PC-3 (cell line): ENCODE measurements around the gene PAX2. TPM values are rescaled to one million over a fixed set of nuclear protein-coding genes. Genes with fewer than 3 reads are reported as not detected.

ENCODE experiments used
- ATAC-seq: fragments of 200-7000 bp; cut with Tn5 transposase; 2 replicates; pipeline ENCODE4 v1.9.1; 2020; ENCODE audit warnings: mild to moderate bottlenecking, moderate library complexity
- BruUV-seq: library from RNA; stranded (reverse); fragments of 400-500 nt; replicated peaks from 2 replicates; lab custom pipeline; 2021; lab: Mats Ljungman, UMichigan
- CTCF ChIA-PET: fragments of 300-600 bp; sonication (Branson Sonifier 250); formaldehyde crosslinking; loops from one replicate; lab custom pipeline; 2022; ENCODE audit warnings: antibody characterized with exemption; lab: Charles Lee
- POLR2A ChIA-PET: fragments of 300-600 bp; sonication (Branson Sonifier 250); formaldehyde crosslinking; loops from one replicate; lab custom pipeline; 2022; ENCODE audit warnings: antibody characterized with exemption; ENCODE audit not compliant: unreplicated experiment; lab: Charles Lee
- DNase-seq: peaks from one replicate; pipeline ENCODE4 v3.0.0-alpha.2; 2015
- H2AFZ ChIP-seq: fragments of 300-600 bp; sonication (generic); 2 replicates; pipeline ENCODE4 v1.6.0; 2016; ENCODE audit warnings: antibody characterized with exemption, low read length
- H3F3A ChIP-seq: fragments of 300-600 bp; sonication (generic); one replicate; pipeline ENCODE4 v1.6.0; 2017; ENCODE audit warnings: antibody characterized with exemption, low read length, control low read depth, mild to moderate bottlenecking; ENCODE audit not compliant: unreplicated experiment
- H3K27ac ChIP-seq: fragments of 300-600 bp; sonication (generic); 2 replicates; pipeline ENCODE4 v1.5.1; 2016; ENCODE audit warnings: mild to moderate bottlenecking, low read length
- H3K27me3 ChIP-seq: fragments of 300-600 bp; sonication (generic); 2 replicates; pipeline ENCODE4 v1.6.1; 2016; ENCODE audit warnings: low read length, mixed read lengths
- H3K36me3 ChIP-seq: fragments of 300-600 bp; sonication (generic); 2 replicates; pipeline ENCODE4 v1.6.1; 2016; ENCODE audit warnings: low read depth, mixed run types, low read length, mixed read lengths
- H3K4me1 ChIP-seq: fragments of 300-600 bp; sonication (generic); 2 replicates; pipeline ENCODE4 v1.5.1; 2016; ENCODE audit warnings: low read length; ENCODE audit not compliant: insufficient read depth
- H3K4me2 ChIP-seq: fragments of 300-600 bp; sonication (generic); 2 replicates; pipeline ENCODE4 v1.6.0; 2016; ENCODE audit warnings: low read length
- H3K4me3 ChIP-seq: fragments of 300-600 bp; sonication (generic); 2 replicates; pipeline ENCODE4 v1.5.1; 2016; ENCODE audit warnings: mild to moderate bottlenecking, low read length, mixed read lengths
- H3K79me2 ChIP-seq: fragments of 300-600 bp; sonication (generic); 2 replicates; pipeline ENCODE4 v1.6.1; 2017; ENCODE audit warnings: low read length, mixed read lengths
- H3K9ac ChIP-seq: fragments of 300-600 bp; sonication (generic); 2 replicates; pipeline ENCODE4 v1.6.0; 2016; ENCODE audit warnings: mild to moderate bottlenecking, low read length
- H3K9me2 ChIP-seq: fragments of 300-600 bp; sonication (generic); replicated peaks from 2 replicates; pipeline ENCODE4 v1.6.1; 2016; ENCODE audit warnings: mixed run types, low read length, mixed read lengths
- H3K9me3 ChIP-seq: fragments of 300-600 bp; sonication (generic); 2 replicates; pipeline ENCODE4 v1.6.1; 2016; ENCODE audit warnings: low read length, mixed read lengths
- H4K20me1 ChIP-seq: fragments of 300-600 bp; sonication (generic); 2 replicates; pipeline ENCODE4 v1.6.1; 2016; ENCODE audit warnings: low read length, mixed read lengths
- CTCF ChIP-seq: fragments of 300-600 bp; sonication (generic); conservative IDR thresholded peaks from 2 replicates; pipeline ENCODE4 v1.5.1; 2017; ENCODE audit warnings: antibody characterized with exemption, low read depth, mild to moderate bottlenecking, low read length
- EZH2 ChIP-seq: fragments of 300-600 bp; sonication (generic); IDR thresholded peaks from one replicate; pipeline ENCODE4 v1.6.1; 2017; ENCODE audit warnings: antibody characterized with exemption, mild to moderate bottlenecking, low read length; ENCODE audit not compliant: unreplicated experiment
- EZH2phosphoT487 ChIP-seq: fragments of 300-600 bp; sonication (generic); IDR thresholded peaks from 2 replicates; pipeline ENCODE4 v1.6.1; 2018; ENCODE audit warnings: mild to moderate bottlenecking, antibody characterized with exemption, low read length, borderline replicate concordance
- intact Hi-C: fragments of 100-400 bp; cut with micrococcal nuclease; formaldehyde crosslinking; loops from 2 replicates; pipeline ENCODE4 v1.9.0; 2023
- total RNA-seq: library from RNA; depleted of rRNA; stranded (reverse); fragments of >200 nt; gene quantifications from 2 replicates; pipeline ENCODE4 v1.2.3, GENCODE V29; 2014

PAX2 gene
- total RNA-seq, 1 experiment from 2014 or later: not detected

DNA sequence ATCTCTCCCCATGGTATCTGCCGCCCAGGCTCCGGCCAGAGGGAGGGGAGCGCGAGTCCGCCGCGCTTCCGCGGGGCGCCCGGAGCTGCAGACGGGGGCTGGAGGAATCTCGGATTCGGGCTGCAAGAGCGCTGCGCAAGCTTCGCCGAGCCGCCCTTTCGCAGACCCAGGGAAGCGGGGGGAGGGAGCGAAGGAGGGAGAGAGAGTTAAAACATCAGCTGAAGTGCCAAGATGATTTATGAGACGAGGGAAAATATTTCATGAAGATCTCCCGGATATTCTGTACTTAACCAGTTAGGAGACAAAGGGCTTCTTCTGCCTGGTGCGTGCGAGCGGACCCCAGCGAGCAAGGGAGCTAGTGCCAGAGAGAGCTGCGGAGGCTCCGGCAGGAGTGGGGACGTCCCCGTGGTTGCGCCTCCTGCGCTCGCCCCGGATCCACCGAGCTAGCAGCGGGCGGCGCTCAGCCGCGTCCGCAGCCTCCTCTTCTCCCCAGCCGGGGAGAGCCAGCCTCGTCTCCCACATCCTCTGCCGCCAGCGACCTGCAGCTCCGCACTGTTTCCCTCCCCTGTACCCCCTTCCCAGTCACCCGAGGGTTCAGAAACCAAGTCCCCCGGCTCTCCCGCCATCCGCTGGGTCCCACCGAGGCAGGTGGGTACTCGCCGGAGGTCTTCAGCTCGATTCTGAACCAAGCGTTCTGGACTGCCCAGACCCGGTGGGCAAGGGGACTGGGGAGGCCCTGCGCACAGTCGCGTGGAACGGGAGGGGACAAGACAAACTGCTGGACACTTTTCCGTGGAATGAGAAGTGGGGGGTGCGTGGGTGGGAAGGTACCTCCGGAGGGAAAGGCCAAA, 1.0 kb upstream of the PAX2 start:
- Histone ChIP-seq H3K27me3 (peaks cover 97% of the 10 kb centered on the region), H3F3A (no peaks in the 10 kb centered on the region), H3K9me3 (no peaks in the 10 kb centered on the region), H4K20me1 (no peaks in the 10 kb centered on the region), H3K4me3 (peak overlapping the region; percentile 33; the same call in 1 of the 2 replicates), H3K27ac (no peak overlapping the region), H3K4me1 (no peaks in the 10 kb centered on the region), H3K9me2 (no peaks in the 10 kb centered on the region), H3K4me2 (peak overlapping the region; percentile 65), H3K9ac (no peak overlapping the region), H3K79me2 (no peaks in the 10 kb centered on the region), H2AFZ (no peak overlapping the region; the same call in 1 of the 2 replicates), H3K36me3 (no peaks in the 10 kb centered on the region; the same call in 1 of the 2 replicates)
- BruUV-seq: no TSS peak
- TF ChIP-seq EZH2phosphoT487 (peak; percentile 68; the same call in 1 of the 2 replicates), CTCF (no peak), EZH2 (peak; percentile 79)
- DNase-seq (no peak), ATAC-seq (peak; percentile 33; the same call in 1 of the 2 replicates)
- ChIA-PET CTCF (no interaction called here), POLR2A (interaction anchor here (0.6 kb wide), 1 partner anchor 17 kb away, joined by 3 read pairs; no protein-coding TSS in a partner anchor)
- intact Hi-C loops: loop anchor here (10.0 kb wide), 1 partner anchor 130 kb away; no protein-coding TSS in a partner anchor

GRCh38 chr10:100745882-100746783, 751 bp downstream of the PAX2 start:
- Histone ChIP-seq H3K4me3 (peak overlapping the region; percentile 56; the same call in 1 of the 2 replicates), H3K79me2 (no peaks in the 10 kb centered on the region), H3K4me1 (no peaks in the 10 kb centered on the region), H3K36me3 (no peaks in the 10 kb centered on the region; the same call in 1 of the 2 replicates), H3K9ac (no peak overlapping the region), H3F3A (no peaks in the 10 kb centered on the region), H3K9me3 (no peaks in the 10 kb centered on the region), H3K9me2 (no peaks in the 10 kb centered on the region), H2AFZ (no peak overlapping the region), H3K27ac (no peak overlapping the region), H4K20me1 (no peaks in the 10 kb centered on the region), H3K27me3 (peaks cover 97% of the 10 kb centered on the region), H3K4me2 (peak overlapping the region; percentile 65)
- POLR2A ChIA-PET: no interaction called here
- TF ChIP-seq EZH2phosphoT487 (no peak; the same call in 1 of the 2 replicates), EZH2 (peak; percentile 96)
- ATAC-seq (no peak), DNase-seq (no peak)
- intact Hi-C loops: loop anchor here (10.0 kb wide), 1 partner anchor 129 kb away; no protein-coding TSS in a partner anchor
- no TSS peak for BruUV-seq
- CTCF ChIA-PET: no interaction called here
